Measurements from ENCODE around the gene TSPAN10. TPM values are rescaled to one million over a fixed set of nuclear protein-coding genes. Genes with fewer than 3 reads are reported as not detected.

TSPAN10 gene
- total and polyA plus RNA-seq, 8 donors = 0.52 to 7.1 (median 3.6) TPM

DNA sequence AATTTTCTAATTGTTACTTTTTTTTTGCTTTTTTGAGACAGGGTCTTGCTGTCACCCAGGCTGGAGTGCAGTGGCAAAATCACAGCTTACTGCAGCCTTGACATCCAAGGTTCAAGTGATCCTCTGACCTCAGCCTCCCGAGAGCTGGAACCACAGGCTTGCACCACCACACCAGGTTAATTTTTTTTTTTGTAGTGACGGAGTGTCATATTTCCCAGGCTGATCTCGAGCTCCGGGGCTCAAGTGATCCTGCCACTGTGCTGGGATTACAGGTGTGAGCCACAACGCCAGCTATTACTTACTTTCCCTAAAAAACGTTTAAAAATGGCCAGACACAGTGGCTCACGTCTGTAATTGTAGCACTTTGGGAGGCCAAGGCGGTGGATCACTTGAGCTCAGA lies 6.7 kb upstream of the TSPAN10 start:
- intact Hi-C loops (cut with DNase I) = no loop called here
- TF ChIP-seq, protein P1, sequence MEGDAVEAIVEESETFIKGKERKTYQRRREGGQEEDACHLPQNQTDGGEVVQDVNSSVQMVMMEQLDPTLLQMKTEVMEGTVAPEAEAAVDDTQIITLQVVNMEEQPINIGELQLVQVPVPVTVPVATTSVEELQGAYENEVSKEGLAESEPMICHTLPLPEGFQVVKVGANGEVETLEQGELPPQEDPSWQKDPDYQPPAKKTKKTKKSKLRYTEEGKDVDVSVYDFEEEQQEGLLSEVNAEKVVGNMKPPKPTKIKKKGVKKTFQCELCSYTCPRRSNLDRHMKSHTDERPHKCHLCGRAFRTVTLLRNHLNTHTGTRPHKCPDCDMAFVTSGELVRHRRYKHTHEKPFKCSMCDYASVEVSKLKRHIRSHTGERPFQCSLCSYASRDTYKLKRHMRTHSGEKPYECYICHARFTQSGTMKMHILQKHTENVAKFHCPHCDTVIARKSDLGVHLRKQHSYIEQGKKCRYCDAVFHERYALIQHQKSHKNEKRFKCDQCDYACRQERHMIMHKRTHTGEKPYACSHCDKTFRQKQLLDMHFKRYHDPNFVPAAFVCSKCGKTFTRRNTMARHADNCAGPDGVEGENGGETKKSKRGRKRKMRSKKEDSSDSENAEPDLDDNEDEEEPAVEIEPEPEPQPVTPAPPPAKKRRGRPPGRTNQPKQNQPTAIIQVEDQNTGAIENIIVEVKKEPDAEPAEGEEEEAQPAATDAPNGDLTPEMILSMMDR (IDR thresholded peaks at IDR 0.05) = no peak
- H3K27ac ChIP-seq = no peak overlapping the region
- H3K9me3 ChIP-seq = no peaks in the 10 kb centered on the region
- H3K36me3 ChIP-seq = peaks cover 4 to 61% of the 10 kb centered on the region in 2 donors
- DNase-seq (peak in 1 of 4 donors; percentile 10), ATAC-seq (no peak)
- H3K4me1 ChIP-seq = peaks cover 4 to 36% of the 10 kb centered on the region in 2 donors
- no peaks in the 10 kb centered on the region for H3K27me3 ChIP-seq
- no peak overlapping the region for H3K4me3 ChIP-seq

DNA sequence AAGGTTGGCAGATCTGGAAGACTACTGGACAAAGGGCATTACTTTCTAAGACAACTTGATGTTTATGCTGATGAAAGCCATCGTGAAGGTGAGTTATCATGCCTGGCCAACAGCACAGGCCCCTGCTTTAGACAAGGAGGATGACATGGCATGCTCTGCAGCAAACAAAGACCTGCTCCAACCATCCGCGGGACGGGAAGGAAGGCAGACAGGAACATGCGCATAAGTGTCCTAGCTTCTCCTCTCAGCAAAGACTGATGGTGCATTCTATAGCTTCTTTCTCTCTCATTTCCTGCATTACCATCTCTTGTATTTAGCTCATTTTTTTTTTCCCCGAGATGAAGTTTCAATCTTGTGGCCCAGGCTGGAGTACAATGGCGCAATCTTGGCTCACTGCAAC lies 5.5 kb upstream of the TSPAN10 start:
- ATAC-seq = no peak
- Histone ChIP-seq H3K36me3 (peaks cover 0 to 49% of the 10 kb centered on the region in 2 donors), H3K9me3 (no peaks in the 10 kb centered on the region), H3K4me3 (no peak overlapping the region), H3K27me3 (no peaks in the 10 kb centered on the region), H3K27ac (no peak overlapping the region), H3K4me1 (peaks cover 13 to 46% of the 10 kb centered on the region in 2 donors)
- intact Hi-C loops (cut with DNase I) = no loop called here
- DNase-seq = peak in 1 of 4 donors; percentile 10
- TF ChIP-seq, protein P1 (IDR thresholded peaks at IDR 0.05) = no peak

DNA sequence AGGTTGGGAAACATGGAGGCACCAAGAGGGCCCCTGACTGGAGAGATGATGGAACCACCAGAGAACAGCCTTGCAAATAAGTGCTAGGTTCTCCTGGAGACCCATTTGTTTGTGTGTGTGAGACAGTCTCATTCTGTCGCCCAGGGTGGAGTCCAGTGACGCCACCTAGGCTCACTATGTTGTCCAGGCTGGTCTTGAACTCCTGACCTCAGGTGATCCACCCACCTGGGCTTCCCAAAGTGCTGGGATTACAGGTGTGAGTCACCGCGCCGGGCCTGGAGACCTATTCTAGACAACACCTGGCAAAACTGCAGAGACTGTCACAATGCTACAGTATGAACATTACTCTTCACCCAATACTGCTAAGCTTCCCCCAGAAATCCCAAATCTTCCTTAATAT lies 1.6 kb upstream of the TSPAN10 start:
- TF ChIP-seq, protein P1 (IDR thresholded peaks at IDR 0.05) = no peak
- ATAC-seq = no peak
- intact Hi-C loops (cut with DNase I) = no loop called here

DNA sequence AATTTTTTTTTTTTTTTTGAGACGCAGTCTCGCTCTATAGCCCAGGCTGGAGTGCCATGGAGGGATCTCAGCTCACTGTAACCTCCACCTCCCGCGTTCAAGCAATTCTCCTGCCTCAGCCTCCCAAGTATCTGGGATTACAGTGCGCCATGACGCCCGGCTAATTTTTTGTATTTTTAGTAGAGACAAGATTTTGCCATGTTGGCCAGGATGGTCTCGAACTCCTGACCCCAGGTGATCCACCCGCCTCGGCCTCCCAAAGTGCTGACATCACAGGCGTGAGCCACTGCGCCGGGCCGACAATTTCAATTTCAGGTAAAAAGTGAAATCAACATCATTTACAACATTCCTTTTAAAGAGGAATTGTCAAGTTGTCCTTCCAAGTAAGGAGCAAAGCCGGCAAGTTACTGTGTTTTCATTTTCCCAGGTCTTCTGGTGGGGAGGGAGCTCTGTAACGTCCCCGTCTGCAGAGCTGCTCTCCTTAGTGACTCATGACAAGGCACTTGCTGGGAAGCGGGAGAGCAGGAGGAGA lies 957 bp upstream of the TSPAN10 start:
- H3K4me1 ChIP-seq = peaks cover 19 to 51% of the 10 kb centered on the region in 2 donors

More for the DNA sequence above, 1.6 kb upstream of the TSPAN10 start:
- Histone ChIP-seq H3K9me3 (no peaks in the 10 kb centered on the region), H3K4me1 (peaks cover 19 to 51% of the 10 kb centered on the region in 2 donors), H3K4me3 (peak overlapping the region; percentile 94 to 98), H3K27ac (no peak overlapping the region), H3K36me3 (peaks cover 0 to 10% of the 10 kb centered on the region in 2 donors), H3K27me3 (no peaks in the 10 kb centered on the region)
- DNase-seq = peak in 1 of 4 donors; percentile 59

DNA sequence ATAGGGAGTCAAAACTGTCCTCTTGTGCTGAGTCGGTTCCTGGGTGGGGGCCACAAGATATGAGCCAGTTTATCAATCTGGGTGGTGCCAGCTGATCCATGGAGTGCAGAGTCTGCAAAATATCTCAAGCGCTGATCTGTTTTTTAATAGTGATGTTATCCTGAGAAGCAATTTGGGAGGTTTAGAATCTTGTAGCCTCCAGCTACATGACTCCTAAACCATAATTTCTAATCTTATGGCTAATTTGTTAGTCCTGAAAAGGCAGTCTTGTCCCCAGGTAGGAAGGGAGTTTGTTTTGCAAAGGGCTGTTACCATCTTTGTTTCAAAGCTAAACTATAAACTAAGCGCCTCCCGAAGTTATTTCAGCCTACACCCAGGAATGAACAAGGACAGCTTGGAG lies 1.7 kb downstream of the TSPAN10 start:
- DNase-seq (no peak), ATAC-seq (no peak)
- Histone ChIP-seq H3K27me3 (no peaks in the 10 kb centered on the region), H3K36me3 (no peaks in the 10 kb centered on the region), H3K9me3 (no peaks in the 10 kb centered on the region), H3K27ac (no peak overlapping the region), H3K4me3 (no peak overlapping the region), H3K4me1 (peaks cover 19 to 31% of the 10 kb centered on the region in 2 donors)
- TF ChIP-seq, protein P1 (IDR thresholded peaks at IDR 0.05) = no peak
- intact Hi-C loops (cut with DNase I) = no loop called here

More for the DNA sequence above, 957 bp upstream of the TSPAN10 start:
- intact Hi-C loops (cut with DNase I) = no loop called here
- DNase-seq (peak in 1 of 4 donors; percentile 33), ATAC-seq (peak; percentile 73)
- H3K36me3 ChIP-seq = peaks cover 0 to 7% of the 10 kb centered on the region in 2 donors
- H3K27me3 ChIP-seq = no peaks in the 10 kb centered on the region
- TF ChIP-seq, protein P1 (IDR thresholded peaks at IDR 0.05) = no peak
- H3K27ac ChIP-seq = peak overlapping the region; percentile 86 to 91
- H3K9me3 ChIP-seq = no peaks in the 10 kb centered on the region
- H3K4me3 ChIP-seq = peak overlapping the region; percentile 94 to 98
